Heart right ventricle (tissue), 16 donors: ENCODE results near the gene HNF4A. TPM values are rescaled to one million over a fixed set of nuclear protein-coding genes. Genes with fewer than 3 reads are reported as not detected.
A peak's percentile ranks its signal among the peaks of the same experiment; 100 is the strongest.

ENCODE experiments used
- ATAC-seq, 8 donors: fragments of 200-7000 bp; cut with Tn5 transposase; one replicate each; pipeline ENCODE4 v1.9.1; 2020; ENCODE audit warnings: mild to moderate bottlenecking in 8 of 8, moderate library complexity in 8 of 8, moderate number of reproducible peaks in 1 of 8
- DNase-seq, 2 donors: peaks; one replicate each; pipeline ENCODE4 v3.0.0-alpha.2; 2020
- H3K27ac ChIP-seq, 10 donors: fragments of 200-600 bp; sonication (generic) in 2 of 10; one replicate each; pipeline versions ENCODE4 v1.5.0 to v1.8.0; 2020 to 2022; ENCODE audit warnings: mild to moderate bottlenecking in 3 of 10
- H3K27me3 ChIP-seq, 7 donors: fragments of 200-600 bp; one replicate each; pipeline ENCODE4 v1.8.0; 2021 to 2022; ENCODE audit warnings: mild to moderate bottlenecking in 2 of 7
- H3K36me3 ChIP-seq, 9 donors: fragments of 200-600 bp; sonication (generic) in 1 of 9; one replicate each; pipeline versions ENCODE4 v1.5.0 to v1.8.0; 2020 to 2022; ENCODE audit warnings: mild to moderate bottlenecking in 2 of 9
- H3K4me1 ChIP-seq, 9 donors: fragments of 200-600 bp; sonication (generic) in 1 of 9; one replicate each; pipeline versions ENCODE4 v1.5.0 to v1.8.0; 2020 to 2022; ENCODE audit warnings: mild to moderate bottlenecking in 4 of 9
- H3K4me3 ChIP-seq, 10 donors: fragments of 200-600 bp; sonication (generic) in 2 of 10; one replicate each; pipeline versions ENCODE4 v1.5.0 to v1.8.0; 2020 to 2022; ENCODE audit warnings: mild to moderate bottlenecking in 7 of 10, moderate library complexity in 2 of 10
- H3K9me3 ChIP-seq, 11 donors: fragments of 200-600 bp in 10 of 11; sonication (generic) in 2 of 11; one replicate each; pipeline versions ENCODE4 v1.5.0 to v1.8.0; 2013 to 2022; ENCODE audit warnings: mild to moderate bottlenecking in 2 of 11, control low read depth in 1 of 11, moderate library complexity in 1 of 11
- WGBS, 2 donors: extraction: QIAGEN DNeasy Blood & Tissue Kit; methylation state at CpG; one replicate each; pipeline ENCODE4 v1.1.7; 2013; ENCODE audit warnings: inconsistent platforms in 1 of 2; 5-methylcytosine and 5-hydroxymethylcytosine counted together
- intact Hi-C, 10 donors: fragments of 100-400 bp; cut with DNase I; formaldehyde crosslinking; loops; one replicate each; pipeline versions ENCODE4 v1.11.1 to v1.14.2; 2022
- polyA plus RNA-seq, 2 donors: library from polyadenylated mRNA; stranded (reverse); fragments of 200-250 nt; gene quantifications; one replicate each; pipeline ENCODE4 v1.2.3, GENCODE V29; 2013
- total RNA-seq, 10 donors: library from RNA; stranded (reverse); fragmentation: NEBNext Ultra II Directional in 3 of 10; extraction: Animal tissue kit (Norgen Biotek cat#: 25700) in 3 of 10; gene quantifications; one replicate each; pipeline versions ENCODE4 v1.2.1 to v1.2.4, GENCODE V29; 2021 to 2023
- TF ChIP-seq, protein P1 (sequence below), 9 donors: fragments of 200-600 bp; sonication (generic) in 2 of 9; IDR thresholded peaks; one replicate each; pipeline versions ENCODE4 v1.5.0 to v1.8.0; 2021 to 2022; ENCODE audit warnings: antibody characterized with exemption in 9 of 9, mild to moderate bottlenecking in 5 of 9, moderate library complexity in 1 of 9
- donor health status: Arrhythmogenic right ventricular cardiomyopathy.
- donor health status: ischemic (EF 13 %, LVEDD 7.1; RV severe dilation, severe dysfunction).
- donor health status: healthy with polysubstance abuse.
- donor health status: DM: no; HTN: yes; CAD: no.
- donor health status: DM: no; HTN: no; CAD: no.
- donor health status: ischemic (EF 25% LVEDD 6.9; RV normal size, moderate dysfunction).
- donor health status: ischemic (EF 25% LVEDD 5.7; RV mildly dilated, moderate dysfunction).
- donor health status: healthy.
- donor health status: DM: yes; HTN: yes; CAD: no.
- donor health status: Ischemic cardiomyopathy.
- donor health status: ischemic (EF 35%, LVEDD 5.7; RV mildly dilated, moderate dysfunction).
- donor health status: nonischemic (EF 11% LVEDD 7.7; RV severe dilation, severe dysfunction).
- donor health status: DM: yes; HTN: yes; CAD: no.
- donor health status: PGD.
- donor health status: ischemic (EF 29% LVEDD 5.4; RV normal size, mild dysfunction).
- donor health status: nonischemic (EF 23%, LVEDD 6.1; RV moderate dilation, normal function).

The HNF4A gene
- total and polyA plus RNA-seq, 12 donors = under 0.01 TPM; not detected in 11

DNA sequence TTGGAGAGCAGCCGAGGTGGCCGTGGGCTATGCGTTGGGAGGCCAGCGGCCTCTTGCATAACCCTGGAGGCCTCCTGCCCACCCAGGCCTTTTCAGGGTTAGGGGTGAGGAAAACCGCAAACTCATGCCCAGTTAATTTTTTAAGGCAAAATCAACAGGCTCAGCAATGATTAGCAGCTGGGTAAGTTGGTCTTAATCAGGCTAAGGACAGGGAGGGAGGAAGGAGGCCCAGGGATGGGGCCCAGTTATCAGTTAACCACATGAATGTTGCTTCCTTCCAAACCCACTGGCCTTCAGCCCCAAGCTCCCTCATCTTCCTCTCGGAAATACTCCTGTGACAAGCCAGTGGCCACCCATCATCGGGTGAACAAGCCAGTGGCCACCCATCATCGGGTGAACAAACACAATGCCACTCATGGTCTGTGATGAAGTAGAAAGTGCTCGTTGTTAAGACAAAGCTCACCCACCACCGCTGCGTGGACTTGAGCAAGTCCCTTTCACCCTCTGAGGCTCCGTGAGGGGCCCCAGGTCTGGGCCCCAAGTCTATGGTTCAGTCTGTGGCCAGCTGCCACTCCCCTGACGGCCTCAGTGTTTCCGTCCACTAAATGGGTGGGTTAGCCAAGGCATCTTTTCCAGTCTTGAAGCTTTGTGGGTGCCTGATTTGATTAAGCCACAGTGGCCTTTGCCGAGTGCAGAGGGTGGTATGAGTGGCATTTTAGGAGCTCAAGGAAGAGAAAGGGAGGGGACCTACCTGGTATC, 39.4 kb downstream of the HNF4A start:
- H3K9me3 ChIP-seq = no peaks in the 10 kb centered on the region

DNA sequence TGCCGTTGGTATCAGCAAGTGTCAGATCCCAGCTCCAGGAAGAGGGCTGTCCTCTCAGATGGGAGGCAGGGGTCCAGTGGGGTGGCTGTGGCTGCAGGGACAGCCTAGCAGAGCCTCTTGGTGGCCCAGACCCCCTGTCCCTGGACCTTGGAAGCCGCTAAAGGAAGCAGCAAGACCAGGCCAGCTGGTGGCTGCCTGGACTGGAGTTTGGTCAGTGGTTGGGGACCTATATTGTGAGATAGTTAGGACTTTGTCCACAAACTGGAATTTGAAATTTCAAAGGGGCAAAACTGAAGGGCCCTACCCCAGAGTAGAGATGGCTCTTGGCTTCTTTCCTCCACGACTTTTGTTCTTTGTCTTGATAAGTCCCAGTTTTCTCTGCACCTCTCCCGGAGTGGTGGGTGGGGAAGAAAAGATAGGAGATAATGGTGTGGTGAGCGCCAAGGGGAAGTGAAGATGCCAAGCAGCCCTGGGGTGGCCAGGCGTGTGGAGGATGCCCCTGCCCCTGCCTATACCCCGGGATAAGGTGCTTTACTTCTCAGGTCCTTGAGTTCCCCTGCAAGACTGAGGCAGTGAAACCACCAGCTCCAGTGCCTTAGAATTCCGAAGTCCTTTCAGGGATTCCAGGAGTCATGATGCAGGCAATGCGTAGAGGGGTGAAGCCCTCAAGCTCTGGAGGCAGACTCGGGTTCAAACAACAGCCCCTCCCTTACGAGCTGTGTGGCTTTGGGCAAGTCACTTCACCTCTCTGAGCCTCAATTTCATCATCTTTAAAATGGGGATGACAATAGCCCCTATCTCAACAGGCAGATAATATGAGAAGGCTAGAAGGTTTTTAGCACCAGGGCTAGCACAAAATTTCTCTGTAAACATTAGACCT, 40.2 kb downstream of the HNF4A start:
- no peak for DNase-seq
- Histone ChIP-seq H3K27me3 (peaks cover 0 to 22% (median 9%) of the 10 kb centered on the region in 7 donors), H3K27ac (no peak overlapping the region), H3K9me3 (no peaks in the 10 kb centered on the region), H3K4me3 (no peak overlapping the region), H3K4me1 (no peaks in the 10 kb centered on the region), H3K36me3 (no peaks in the 10 kb centered on the region)
- 63% methylated on average over 11 of the region's 11 CpGs for WGBS, 2 donors
- intact Hi-C loops = loop anchor here in 3 of 10 donors (5.0 to 10.0 kb wide), 3 partner anchors 72 to 339 kb away; no protein-coding TSS in a partner anchor
- TF ChIP-seq, protein P1, sequence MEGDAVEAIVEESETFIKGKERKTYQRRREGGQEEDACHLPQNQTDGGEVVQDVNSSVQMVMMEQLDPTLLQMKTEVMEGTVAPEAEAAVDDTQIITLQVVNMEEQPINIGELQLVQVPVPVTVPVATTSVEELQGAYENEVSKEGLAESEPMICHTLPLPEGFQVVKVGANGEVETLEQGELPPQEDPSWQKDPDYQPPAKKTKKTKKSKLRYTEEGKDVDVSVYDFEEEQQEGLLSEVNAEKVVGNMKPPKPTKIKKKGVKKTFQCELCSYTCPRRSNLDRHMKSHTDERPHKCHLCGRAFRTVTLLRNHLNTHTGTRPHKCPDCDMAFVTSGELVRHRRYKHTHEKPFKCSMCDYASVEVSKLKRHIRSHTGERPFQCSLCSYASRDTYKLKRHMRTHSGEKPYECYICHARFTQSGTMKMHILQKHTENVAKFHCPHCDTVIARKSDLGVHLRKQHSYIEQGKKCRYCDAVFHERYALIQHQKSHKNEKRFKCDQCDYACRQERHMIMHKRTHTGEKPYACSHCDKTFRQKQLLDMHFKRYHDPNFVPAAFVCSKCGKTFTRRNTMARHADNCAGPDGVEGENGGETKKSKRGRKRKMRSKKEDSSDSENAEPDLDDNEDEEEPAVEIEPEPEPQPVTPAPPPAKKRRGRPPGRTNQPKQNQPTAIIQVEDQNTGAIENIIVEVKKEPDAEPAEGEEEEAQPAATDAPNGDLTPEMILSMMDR (IDR thresholded peaks at IDR 0.05) = no peak
- ATAC-seq = no peak

More for the DNA sequence above, 39.4 kb downstream of the HNF4A start:
- Histone ChIP-seq H3K36me3 (no peaks in the 10 kb centered on the region), H3K27me3 (peaks cover 0 to 18% (median 8%) of the 10 kb centered on the region in 7 donors), H3K4me3 (no peak overlapping the region), H3K27ac (no peak overlapping the region), H3K4me1 (no peaks in the 10 kb centered on the region)
- no peak for DNase-seq
- intact Hi-C loops = loop anchor here in 6 of 10 donors (5.0 to 10.0 kb wide), 5 partner anchors 62 to 340 kb away; no protein-coding TSS in a partner anchor
- 69 to 70% methylated on average over 15 of the region's 15 CpGs for WGBS, 2 donors
- TF ChIP-seq, protein P1 (IDR thresholded peaks at IDR 0.05) = no peak
- peak in 2 of 8 donors; percentile 12 to 37 for ATAC-seq

DNA sequence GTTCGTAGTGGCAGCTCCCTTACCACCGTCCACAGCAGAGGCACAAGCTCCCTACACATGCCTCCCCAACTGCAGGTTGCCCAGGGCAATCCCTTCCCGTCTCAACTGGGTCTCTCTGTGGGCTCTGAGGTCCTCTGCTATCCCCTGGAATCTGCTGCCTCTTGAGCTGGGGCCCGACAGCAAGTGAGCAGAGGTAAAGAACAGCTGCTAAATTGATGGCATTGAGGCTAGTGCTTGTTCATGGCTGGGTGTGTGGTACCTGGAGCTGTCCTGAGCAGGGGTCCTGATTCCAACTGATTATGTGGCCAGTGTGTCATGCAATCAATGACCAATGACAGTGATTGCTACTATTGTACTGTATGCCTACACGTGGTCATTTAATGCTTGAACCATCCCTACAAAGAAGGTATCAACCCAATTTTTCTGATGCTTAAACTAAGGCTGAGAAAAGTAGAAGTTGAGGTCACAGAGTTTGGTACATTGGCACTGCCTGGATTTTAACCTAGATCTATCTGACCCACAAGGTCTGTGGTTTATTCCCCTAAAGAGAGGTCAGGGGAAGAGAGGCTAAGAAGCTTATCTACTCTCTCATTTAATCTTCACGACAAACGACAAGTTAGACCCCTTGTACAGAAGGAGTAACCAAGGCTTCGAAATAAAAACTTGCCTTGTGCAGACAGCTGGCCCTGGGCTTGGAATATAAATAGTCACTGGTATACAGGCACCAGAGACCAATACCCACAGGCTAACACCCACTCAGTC, 41.1 kb downstream of the HNF4A start:
- DNase-seq = no peak
- peaks cover 0 to 22% (median 10%) of the 10 kb centered on the region in 7 donors for H3K27me3 ChIP-seq
- intact Hi-C loops = loop anchor here in 3 of 10 donors (5.0 to 10.0 kb wide), 3 partner anchors 71 to 338 kb away; no protein-coding TSS in a partner anchor
- 53% methylated on average over 8 of the region's 8 CpGs for WGBS, 2 donors
- H3K36me3 ChIP-seq = no peaks in the 10 kb centered on the region
- H3K9me3 ChIP-seq = no peaks in the 10 kb centered on the region
- ATAC-seq = no peak
- TF ChIP-seq, protein P1 (IDR thresholded peaks at IDR 0.05) = no peak
- H3K4me1 ChIP-seq = no peaks in the 10 kb centered on the region
- H3K4me3 ChIP-seq = no peak overlapping the region
- no peak overlapping the region for H3K27ac ChIP-seq
